HEK293T (cell line): ENCODE measurements around the gene INTS3.

Experiments used
- ARNT ChIP-seq: fragments of 450-650 bp; IDR thresholded peaks from 2 replicates; pipeline ENCODE4 v1.6.1; 2017; ENCODE audit warnings: mild to moderate bottlenecking
- BHLHE40 ChIP-seq: fragments of 450-650 bp; IDR thresholded peaks from 2 replicates; pipeline ENCODE4 v1.6.1; 2016; ENCODE audit warnings: mild to moderate bottlenecking, moderate library complexity, borderline replicate concordance
- ELF4 ChIP-seq: fragments of 450-650 bp; IDR thresholded peaks from 2 replicates; pipeline ENCODE4 v1.6.1; 2017; ENCODE audit warnings: antibody characterized with exemption
- FOXA1 ChIP-seq: fragments of 450-650 bp; IDR thresholded peaks from 2 replicates; pipeline ENCODE4 v1.6.1; 2016; ENCODE audit warnings: mild to moderate bottlenecking
- FOXK2 ChIP-seq: fragments of 450-650 bp; IDR thresholded peaks from 2 replicates; pipeline ENCODE4 v1.6.1; 2016; ENCODE audit warnings: mild to moderate bottlenecking
- FOXM1 ChIP-seq: fragments of 450-650 bp; IDR thresholded peaks from 2 replicates; pipeline ENCODE4 v1.6.1; 2017; ENCODE audit warnings: mild to moderate bottlenecking, borderline replicate concordance
- LEF1 ChIP-seq: fragments of 450-650 bp; IDR thresholded peaks from 2 replicates; pipeline ENCODE4 v1.6.1; 2017; ENCODE audit warnings: mild to moderate bottlenecking, borderline replicate concordance
- NFRKB ChIP-seq: fragments of 450-650 bp; IDR thresholded peaks from 2 replicates; pipeline ENCODE4 v1.6.1; 2016; ENCODE audit warnings: mild to moderate bottlenecking, moderate library complexity
- SP1 ChIP-seq: fragments of 450-650 bp; IDR thresholded peaks from 2 replicates; pipeline ENCODE4 v1.6.1; 2017
- SUZ12 ChIP-seq: fragments of 450-650 bp; IDR thresholded peaks from 2 replicates; pipeline ENCODE4 v1.6.1; 2016; ENCODE audit warnings: mild to moderate bottlenecking
- TARDBP ChIP-seq: fragments of 450-650 bp; IDR thresholded peaks from 2 replicates; pipeline ENCODE4 v1.6.1; 2016
- ZNF384 ChIP-seq: fragments of 450-650 bp; IDR thresholded peaks from 2 replicates; pipeline ENCODE4 v1.6.1; 2016
- TF ChIP-seq, protein P1 (sequence below): fragments of 450-650 bp; IDR thresholded peaks from 2 replicates; pipeline ENCODE4 v1.6.1; 2016

DNA sequence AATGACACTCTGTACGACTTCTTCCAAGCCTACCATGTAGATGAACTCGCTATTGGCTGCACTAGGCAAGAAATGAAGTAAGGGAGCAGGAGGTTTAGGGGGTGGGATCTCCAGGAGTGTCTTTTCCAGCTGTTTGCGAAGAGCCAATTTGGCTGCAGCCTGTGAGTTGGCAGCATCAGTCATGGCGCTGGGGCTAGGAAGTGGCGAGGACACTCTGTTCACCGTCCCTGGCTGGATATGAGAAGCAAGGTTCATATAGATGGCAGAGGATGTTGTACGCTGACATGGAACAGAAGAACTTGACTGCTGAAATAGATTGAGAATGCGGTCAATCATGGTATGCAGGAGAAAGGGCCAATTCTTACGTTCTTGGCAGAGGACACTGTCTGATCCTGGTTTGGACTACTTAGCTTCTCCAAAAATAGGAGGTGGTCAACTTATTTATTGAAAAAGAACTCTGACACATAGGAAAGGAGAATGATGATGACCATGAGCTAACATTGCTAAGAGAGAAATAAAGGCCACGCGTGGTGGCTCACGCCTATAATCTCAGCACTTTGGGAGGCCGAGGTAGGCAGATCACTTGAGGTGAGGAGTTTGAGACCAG is 88.5 kb downstream of the INTS3 start:
- TF ChIP-seq SUZ12 (no peak), ARNT (no peak), ZNF384 (no peak), SP1 (no peak), ELF4 (no peak), FOXK2 (no peak), NFRKB (no peak), BHLHE40 (no peak), TARDBP (no peak), FOXA1 (no peak), LEF1 (no peak), FOXM1 (no peak)
- TF ChIP-seq, protein P1, sequence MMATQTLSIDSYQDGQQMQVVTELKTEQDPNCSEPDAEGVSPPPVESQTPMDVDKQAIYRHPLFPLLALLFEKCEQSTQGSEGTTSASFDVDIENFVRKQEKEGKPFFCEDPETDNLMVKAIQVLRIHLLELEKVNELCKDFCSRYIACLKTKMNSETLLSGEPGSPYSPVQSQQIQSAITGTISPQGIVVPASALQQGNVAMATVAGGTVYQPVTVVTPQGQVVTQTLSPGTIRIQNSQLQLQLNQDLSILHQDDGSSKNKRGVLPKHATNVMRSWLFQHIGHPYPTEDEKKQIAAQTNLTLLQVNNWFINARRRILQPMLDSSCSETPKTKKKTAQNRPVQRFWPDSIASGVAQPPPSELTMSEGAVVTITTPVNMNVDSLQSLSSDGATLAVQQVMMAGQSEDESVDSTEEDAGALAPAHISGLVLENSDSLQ = no peak
